T-helper 2 cell (primary cell): ENCODE data around the gene PPP5C.

Experiments used
- DNase-seq, 5 experiments: peaks; one replicate each; pipeline versions ENCODE4 v3.0.0 to v3.0.0-alpha.2; 2012 to 2022

The PPP5C gene

GRCh38 chr19:46337487-46337886 is 9.4 kb upstream of the PPP5C start:
- no peak for DNase-seq

GRCh38 chr19:46339446-46339845 is 7.4 kb upstream of the PPP5C start:
- no peak for DNase-seq

GRCh38 chr19:46340051-46340659 is 6.7 kb upstream of the PPP5C start:
- DNase-seq = no peak

- no peak for DNase-seq
Measured at GRCh38 chr19:46341937-46342336, 5.0 kb upstream of the PPP5C start.

GRCh38 chr19:46344363-46344762 is 2.5 kb upstream of the PPP5C start:
- DNase-seq = no peak

GRCh38 chr19:46345157-46345556 is 1.7 kb upstream of the PPP5C start:
- no peak for DNase-seq

- DNase-seq = no peak
Measured at GRCh38 chr19:46347572-46347883, 641 bp downstream of the PPP5C start.

GRCh38 chr19:46347985-46348384 is 1.1 kb downstream of the PPP5C start:
- no peak for DNase-seq

- DNase-seq = no peak
Measured at GRCh38 chr19:46349311-46349993, 2.6 kb downstream of the PPP5C start.

GRCh38 chr19:46350029-46350757 is 3.3 kb downstream of the PPP5C start:
- peak in 1 of 5 experiments; percentile 22 for DNase-seq

- DNase-seq = peak in 1 of 5 experiments; percentile 50
Measured at GRCh38 chr19:46350758-46351159, 3.9 kb downstream of the PPP5C start.

- peak in 1 of 5 experiments; percentile 74 for DNase-seq
Measured at GRCh38 chr19:46351241-46352041, 4.6 kb downstream of the PPP5C start.

- no peak for DNase-seq
Measured at GRCh38 chr19:46353730-46354528, 7.0 kb downstream of the PPP5C start.

- DNase-seq = no peak
Measured at GRCh38 chr19:46355234-46356148, 8.6 kb downstream of the PPP5C start.

GRCh38 chr19:46356149-46357055 is 9.5 kb downstream of the PPP5C start:
- DNase-seq = no peak

- DNase-seq = no peak
Measured at GRCh38 chr19:46357846-46358583, 11.1 kb downstream of the PPP5C start.

- peak in 2 of 5 experiments; percentile 38 to 75 for DNase-seq
Measured at GRCh38 chr19:46361915-46362314, 15.0 kb downstream of the PPP5C start.

- no peak for DNase-seq
Measured at GRCh38 chr19:46364359-46364758, 17.5 kb downstream of the PPP5C start.

GRCh38 chr19:46365561-46365960 is 18.7 kb downstream of the PPP5C start:
- no peak for DNase-seq
